ENCODE measurements around the gene ANKRD52. TPM values are rescaled to one million over a fixed set of nuclear protein-coding genes. Genes with fewer than 3 reads are reported as not detected.
"Not testable (repeated sequence)": the region's sequence is repeated elsewhere in the genome, so short reads cannot be mapped to it uniquely, and the experiment has no call there.

The ANKRD52 gene
- total RNA-seq, 1 experiment from 2014 or later = 67.5 TPM

DNA sequence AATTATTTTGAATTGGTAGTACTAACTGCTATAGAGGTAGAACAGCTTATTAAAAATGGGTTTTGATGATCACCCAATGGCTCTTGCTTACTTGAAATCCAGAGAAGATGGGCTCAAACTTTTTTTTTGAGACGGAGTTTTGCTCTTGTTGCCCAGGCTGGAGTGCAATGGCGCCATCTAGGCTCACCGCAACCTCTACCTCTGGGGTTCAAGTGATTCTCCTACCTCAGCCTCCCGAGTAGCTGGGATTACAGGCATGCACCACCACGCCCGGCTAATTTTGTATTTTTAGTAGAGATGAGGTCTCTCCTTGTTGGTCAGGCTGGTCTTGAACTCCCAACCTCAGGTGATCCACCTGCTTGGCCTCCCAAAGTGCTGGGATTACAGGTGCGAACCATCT, 4.8 kb upstream of the ANKRD52 start:
- ATAC-seq; POLR2A ChIA-PET; H3K9me3 ChIP-seq (ENCODE audit: control insufficient read depth, insufficient read depth, low read depth, low read length); BruUV-seq (replicated peaks); H3K4me3 ChIP-seq (ENCODE audit: low read depth in 2 of 2, low read length in 2 of 2); in situ Hi-C loops (cut with HindIII; ENCODE audit: low pct_unique_long_range_greater_than_20kb, low sequenced_read_pairs); DNase-seq (ENCODE audit: low read depth, low spot score); H3K36me3 ChIP-seq (ENCODE audit: control insufficient read depth, insufficient read depth, low read length); intact Hi-C loops (cut with micrococcal nuclease; ENCODE audit: unreplicated experiment); H3K27me3 ChIP-seq (ENCODE audit: control insufficient read depth, insufficient read depth, low read length); H3K4me1 ChIP-seq (ENCODE audit: control insufficient read depth, insufficient read depth, low read length); H3K27ac ChIP-seq (ENCODE audit: low read length): not testable (repeated sequence)
- CTCF ChIA-PET = interaction anchor here (0.6 to 0.7 kb wide), 2 partner anchors 359 to 548 kb away, joined by 3 to 10 read pairs; no protein-coding TSS in a partner anchor
- TF ChIP-seq, protein P1, sequence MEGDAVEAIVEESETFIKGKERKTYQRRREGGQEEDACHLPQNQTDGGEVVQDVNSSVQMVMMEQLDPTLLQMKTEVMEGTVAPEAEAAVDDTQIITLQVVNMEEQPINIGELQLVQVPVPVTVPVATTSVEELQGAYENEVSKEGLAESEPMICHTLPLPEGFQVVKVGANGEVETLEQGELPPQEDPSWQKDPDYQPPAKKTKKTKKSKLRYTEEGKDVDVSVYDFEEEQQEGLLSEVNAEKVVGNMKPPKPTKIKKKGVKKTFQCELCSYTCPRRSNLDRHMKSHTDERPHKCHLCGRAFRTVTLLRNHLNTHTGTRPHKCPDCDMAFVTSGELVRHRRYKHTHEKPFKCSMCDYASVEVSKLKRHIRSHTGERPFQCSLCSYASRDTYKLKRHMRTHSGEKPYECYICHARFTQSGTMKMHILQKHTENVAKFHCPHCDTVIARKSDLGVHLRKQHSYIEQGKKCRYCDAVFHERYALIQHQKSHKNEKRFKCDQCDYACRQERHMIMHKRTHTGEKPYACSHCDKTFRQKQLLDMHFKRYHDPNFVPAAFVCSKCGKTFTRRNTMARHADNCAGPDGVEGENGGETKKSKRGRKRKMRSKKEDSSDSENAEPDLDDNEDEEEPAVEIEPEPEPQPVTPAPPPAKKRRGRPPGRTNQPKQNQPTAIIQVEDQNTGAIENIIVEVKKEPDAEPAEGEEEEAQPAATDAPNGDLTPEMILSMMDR (IDR thresholded peaks at IDR 0.05) = peak; percentile 62

DNA sequence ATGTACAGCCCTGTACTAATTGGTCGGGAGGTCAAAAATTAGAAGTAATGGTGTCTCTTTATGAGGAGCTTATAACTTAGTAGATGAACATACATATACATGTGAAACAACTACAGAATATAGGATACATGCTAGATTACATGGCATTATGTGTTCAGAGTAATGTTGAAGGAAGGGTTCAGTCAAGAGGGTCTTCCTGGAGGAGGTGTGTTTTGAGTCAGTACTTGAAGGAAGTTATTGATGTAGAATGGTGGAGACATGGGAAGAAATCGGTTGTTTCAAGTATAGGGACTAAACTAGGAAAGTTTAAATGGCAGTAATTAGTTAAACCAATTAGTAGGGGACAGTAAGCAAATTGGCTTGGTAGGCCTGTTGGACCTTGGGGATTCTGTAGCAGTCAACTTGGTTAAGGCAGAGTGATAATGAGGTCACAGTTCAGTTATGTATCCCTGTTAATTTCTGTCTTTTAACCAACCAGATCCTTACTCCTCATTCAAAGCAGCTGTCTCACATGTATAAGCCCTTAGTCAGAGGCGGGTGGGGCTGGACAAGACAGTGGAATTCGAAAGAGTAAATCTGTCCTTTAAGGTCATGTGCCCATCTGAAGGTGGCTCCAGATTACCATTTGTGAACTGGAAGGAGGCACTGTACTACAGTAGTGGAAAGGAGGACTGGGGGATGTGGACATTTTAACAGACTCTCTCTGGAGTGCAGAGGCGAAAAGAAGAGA, 3.5 kb upstream of the ANKRD52 start:
- Histone ChIP-seq H3K27me3 (ENCODE audit: control insufficient read depth, insufficient read depth, low read length) (no peaks in the 10 kb centered on the region), H3K27ac (ENCODE audit: low read length) (no peak overlapping the region), H3K36me3 (ENCODE audit: control insufficient read depth, insufficient read depth, low read length) (peaks cover 3% of the 10 kb centered on the region; the same call in 1 of the 2 replicates), H3K4me3 (ENCODE audit: low read depth in 2 of 2, low read length in 2 of 2) (no peak overlapping the region), H3K4me1 (ENCODE audit: control insufficient read depth, insufficient read depth, low read length) (peaks cover 13% of the 10 kb centered on the region), H3K9me3 (ENCODE audit: control insufficient read depth, insufficient read depth, low read depth, low read length) (no peaks in the 10 kb centered on the region)
- ChIA-PET POLR2A (no interaction called here), CTCF (interaction anchor here (0.5 kb wide), 1 partner anchor 40 kb away, joined by 3 read pairs; no protein-coding TSS in a partner anchor)
- TF ChIP-seq TCF7L2 (IDR thresholded peaks at IDR 0.05; ENCODE audit: low read depth, low read length) = no peak
- TF ChIP-seq, protein P2, sequence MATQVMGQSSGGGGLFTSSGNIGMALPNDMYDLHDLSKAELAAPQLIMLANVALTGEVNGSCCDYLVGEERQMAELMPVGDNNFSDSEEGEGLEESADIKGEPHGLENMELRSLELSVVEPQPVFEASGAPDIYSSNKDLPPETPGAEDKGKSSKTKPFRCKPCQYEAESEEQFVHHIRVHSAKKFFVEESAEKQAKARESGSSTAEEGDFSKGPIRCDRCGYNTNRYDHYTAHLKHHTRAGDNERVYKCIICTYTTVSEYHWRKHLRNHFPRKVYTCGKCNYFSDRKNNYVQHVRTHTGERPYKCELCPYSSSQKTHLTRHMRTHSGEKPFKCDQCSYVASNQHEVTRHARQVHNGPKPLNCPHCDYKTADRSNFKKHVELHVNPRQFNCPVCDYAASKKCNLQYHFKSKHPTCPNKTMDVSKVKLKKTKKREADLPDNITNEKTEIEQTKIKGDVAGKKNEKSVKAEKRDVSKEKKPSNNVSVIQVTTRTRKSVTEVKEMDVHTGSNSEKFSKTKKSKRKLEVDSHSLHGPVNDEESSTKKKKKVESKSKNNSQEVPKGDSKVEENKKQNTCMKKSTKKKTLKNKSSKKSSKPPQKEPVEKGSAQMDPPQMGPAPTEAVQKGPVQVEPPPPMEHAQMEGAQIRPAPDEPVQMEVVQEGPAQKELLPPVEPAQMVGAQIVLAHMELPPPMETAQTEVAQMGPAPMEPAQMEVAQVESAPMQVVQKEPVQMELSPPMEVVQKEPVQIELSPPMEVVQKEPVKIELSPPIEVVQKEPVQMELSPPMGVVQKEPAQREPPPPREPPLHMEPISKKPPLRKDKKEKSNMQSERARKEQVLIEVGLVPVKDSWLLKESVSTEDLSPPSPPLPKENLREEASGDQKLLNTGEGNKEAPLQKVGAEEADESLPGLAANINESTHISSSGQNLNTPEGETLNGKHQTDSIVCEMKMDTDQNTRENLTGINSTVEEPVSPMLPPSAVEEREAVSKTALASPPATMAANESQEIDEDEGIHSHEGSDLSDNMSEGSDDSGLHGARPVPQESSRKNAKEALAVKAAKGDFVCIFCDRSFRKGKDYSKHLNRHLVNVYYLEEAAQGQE (IDR thresholded peaks at IDR 0.05; ENCODE audit: insufficient read depth in 1 of 2, low read depth in 2 of 2, low read length in 1 of 2) = no peak
- TF ChIP-seq SIN3A (IDR thresholded peaks at IDR 0.05; ENCODE audit: borderline replicate concordance, insufficient read depth, low read depth, low read length) = no peak
- TF ChIP-seq POLR2AphosphoS5 (IDR thresholded peaks at IDR 0.05; ENCODE audit: low read depth, low read length) = no peak
- intact Hi-C loops (cut with micrococcal nuclease; ENCODE audit: unreplicated experiment) = no loop called here
- BruUV-seq (replicated peaks) = no TSS peak
- ATAC-seq (no peak), DNase-seq (ENCODE audit: low read depth, low spot score) (peak; percentile 75)
- in situ Hi-C loops (cut with HindIII; ENCODE audit: low pct_unique_long_range_greater_than_20kb, low sequenced_read_pairs) = no loop called here

DNA sequence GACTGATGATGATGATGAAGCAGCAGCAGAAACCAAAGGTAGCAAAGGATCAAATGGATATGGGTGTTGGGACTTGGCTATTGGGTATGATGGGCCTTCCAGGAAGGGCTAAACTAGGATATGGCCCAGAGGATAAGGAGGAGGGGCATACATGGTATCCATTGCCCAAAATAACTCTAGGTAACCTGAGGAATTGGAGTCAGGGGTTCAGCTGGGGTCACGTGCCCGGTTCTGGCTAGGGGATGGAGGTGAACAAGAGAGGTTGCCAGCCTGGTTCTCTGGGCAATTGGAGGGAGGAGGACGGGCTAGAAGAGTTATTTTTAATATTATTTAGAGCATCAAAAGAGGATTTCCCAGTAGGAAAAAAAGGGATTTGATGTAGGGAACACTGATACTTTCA, 2.7 kb upstream of the ANKRD52 start:
- ChIA-PET POLR2A (no interaction called here), CTCF (interaction anchor here (0.5 kb wide), 1 partner anchor 39 kb away, joined by 3 read pairs; no protein-coding TSS in a partner anchor)
- intact Hi-C loops (cut with micrococcal nuclease; ENCODE audit: unreplicated experiment) = no loop called here
- H3K4me1 ChIP-seq (ENCODE audit: control insufficient read depth, insufficient read depth, low read length) = peaks cover 10% of the 10 kb centered on the region
- no peak overlapping the region for H3K27ac ChIP-seq (ENCODE audit: low read length)
- BruUV-seq (replicated peaks) = no TSS peak
- H3K4me3 ChIP-seq (ENCODE audit: low read depth in 2 of 2, low read length in 2 of 2) = no peak overlapping the region
- in situ Hi-C loops (cut with HindIII; ENCODE audit: low pct_unique_long_range_greater_than_20kb, low sequenced_read_pairs) = no loop called here
- no peak for ATAC-seq
- no peaks in the 10 kb centered on the region for H3K9me3 ChIP-seq (ENCODE audit: control insufficient read depth, insufficient read depth, low read depth, low read length)
- no peak for DNase-seq (ENCODE audit: low read depth, low spot score)
- H3K36me3 ChIP-seq (ENCODE audit: control insufficient read depth, insufficient read depth, low read length) = peaks cover 9% of the 10 kb centered on the region
- H3K27me3 ChIP-seq (ENCODE audit: control insufficient read depth, insufficient read depth, low read length) = no peaks in the 10 kb centered on the region
- TF ChIP-seq SIN3A (IDR thresholded peaks at IDR 0.05; ENCODE audit: borderline replicate concordance, insufficient read depth, low read depth, low read length) (no peak), POLR2AphosphoS5 (IDR thresholded peaks at IDR 0.05; ENCODE audit: low read depth, low read length) (no peak), TCF7L2 (IDR thresholded peaks at IDR 0.05; ENCODE audit: low read depth, low read length) (no peak)
- TF ChIP-seq, protein P2 (IDR thresholded peaks at IDR 0.05; ENCODE audit: insufficient read depth in 1 of 2, low read depth in 2 of 2, low read length in 1 of 2) = no peak
- TF ChIP-seq, protein P1 (IDR thresholded peaks at IDR 0.05) = no peak
